A549 (cell line): ENCODE measurements around the gene KHDC1. TPM values are rescaled to one million over a fixed set of nuclear protein-coding genes. Genes with fewer than 3 reads are reported as not detected.

Experiments used
- ATAC-seq, 2 experiments: fragments of 200-7000 bp in 1 of 2; fragments of >200 bp in 1 of 2; cut with Nextera tagmentation in 1 of 2; cut with Tn5 transposase in 1 of 2; 3 replicates each; pipeline versions ENCODE4 v1.8.0 to v1.9.1; 2018 to 2020; ENCODE audit warnings: mild to moderate bottlenecking in 1 of 2, moderate library complexity in 1 of 2
- CTCF ChIA-PET: fragments of 300-600 bp; sonication (Branson Sonifier 250); formaldehyde crosslinking; extraction: SDS; loops from one replicate; lab custom pipeline; 2021; ENCODE audit warnings: antibody characterized with exemption, inconsistent platforms; lab: Yijun Ruan, JAX
- POLR2A ChIA-PET: fragments of 350-600 bp; formaldehyde crosslinking; extraction: SDS; loops from one replicate; lab custom pipeline; 2021; ENCODE audit warnings: antibody characterized with exemption, inconsistent platforms; lab: Yijun Ruan, JAX
- DNase-seq, 2 experiments: peaks; one replicate each; pipeline versions ENCODE4 v3.0.0 to v3.0.0-alpha.2; 2011 to 2016; ENCODE audit warnings: low read depth in 1 of 2, low spot score in 1 of 2
- FAIRE-seq: peaks from 2 replicates; lab custom pipeline; 2011; peaks lifted over from hg19 to GRCh38; lab: Jason Lieb, UNC
- H3K27ac ChIP-seq, 2 experiments: fragments of >200 bp; sonication (Bioruptor Twin); formaldehyde crosslinking; 3 replicates each; pipeline ENCODE4 v1.5.1; 2016 to 2017
- H3K4me1 ChIP-seq: fragments of >200 bp; sonication (Bioruptor Twin); formaldehyde crosslinking; 3 replicates; pipeline ENCODE4 v1.6.1; 2016
- H3K4me2 ChIP-seq: fragments of >200 bp; sonication (Bioruptor Twin); formaldehyde crosslinking; 3 replicates; pipeline ENCODE4 v1.6.1; 2016
- H3K4me3 ChIP-seq: fragments of >200 bp; sonication (Bioruptor Twin); formaldehyde crosslinking; 3 replicates; pipeline ENCODE4 v1.5.1; 2016
- H3K9me3 ChIP-seq: fragments of >200 bp; sonication (Bioruptor Twin); formaldehyde crosslinking; 3 replicates; pipeline ENCODE4 v1.6.1; 2016
- BHLHE40 ChIP-seq: IDR thresholded peaks from 2 replicates; pipeline ENCODE4 v1.6.1; 2012; ENCODE audit warnings: low read depth, low read length, inconsistent platforms
- CBX8 ChIP-seq: fragments of 200-600 bp; sonication (generic); IDR thresholded peaks from 2 replicates; pipeline ENCODE4 v1.6.1; 2016
- EHMT2 ChIP-seq: fragments of 200-600 bp; sonication (generic); IDR thresholded peaks from 2 replicates; pipeline ENCODE4 v1.6.1; 2016; ENCODE audit warnings: antibody characterized with exemption, low read depth, mild to moderate bottlenecking, moderate library complexity
- ESRRA ChIP-seq: fragments of 150-350 bp; IDR thresholded peaks from 2 replicates; pipeline ENCODE4 v1.6.1; 2014; ENCODE audit warnings: mild to moderate bottlenecking, low read length, borderline replicate concordance
- FOSL2 ChIP-seq, 2 experiments: fragments of 450-650 bp in 1 of 2; fragments of >200 bp in 1 of 2; sonication (Bioruptor Twin) in 1 of 2; formaldehyde crosslinking; IDR thresholded peaks; 2 replicates each; pipeline versions ENCODE4 v1.5.0 to v1.6.1; 2016 to 2020; ENCODE audit warnings: mild to moderate bottlenecking in 1 of 2, moderate library complexity in 1 of 2
- HMGXB4 ChIP-seq: fragments of 250-450 bp; sonication (Bioruptor Pico); IDR thresholded peaks from 2 replicates; pipeline ENCODE4 v1.5.0; 2021; ENCODE audit warnings: mild to moderate bottlenecking, moderate library complexity, borderline replicate concordance
- HOXA7 ChIP-seq: fragments of 250-450 bp; sonication (Bioruptor Pico); IDR thresholded peaks from 2 replicates; pipeline ENCODE4 v1.5.0; 2020; ENCODE audit warnings: mild to moderate bottlenecking, moderate library complexity
- KDM1A ChIP-seq: fragments of 200-600 bp; sonication (generic); IDR thresholded peaks from 2 replicates; pipeline ENCODE4 v1.6.1; 2016; ENCODE audit warnings: low read depth, mild to moderate bottlenecking
- MAZ ChIP-seq: fragments of 150-350 bp; IDR thresholded peaks from 2 replicates; pipeline ENCODE4 v1.6.1; 2014; ENCODE audit warnings: antibody characterized with exemption, low read depth, low read length, borderline replicate concordance
- MYC ChIP-seq: IDR thresholded peaks from 2 replicates; pipeline ENCODE4 v1.6.1; 2012; ENCODE audit warnings: mild to moderate bottlenecking, inconsistent platforms, low read length, improper control_type of control experiment, borderline replicate concordance
- NPAS2 ChIP-seq: fragments of 250-450 bp; sonication (Bioruptor Pico); IDR thresholded peaks from 2 replicates; pipeline ENCODE4 v1.8.0; 2022; ENCODE audit warnings: mild to moderate bottlenecking, moderate library complexity, borderline replicate concordance
- PHF8 ChIP-seq: fragments of 200-600 bp; sonication (generic); IDR thresholded peaks from 2 replicates; pipeline ENCODE4 v1.6.1; 2016; ENCODE audit warnings: low read depth, mild to moderate bottlenecking, antibody characterized with exemption, moderate library complexity, borderline replicate concordance
- RFX5 ChIP-seq: fragments of 450-650 bp; IDR thresholded peaks from 2 replicates; pipeline ENCODE4 v1.7.1; 2014; ENCODE audit warnings: antibody characterized with exemption, mild to moderate bottlenecking, moderate library complexity
- TFCP2L1 ChIP-seq: fragments of 250-450 bp; sonication (Bioruptor Pico); IDR thresholded peaks from 2 replicates; pipeline ENCODE4 v1.5.0; 2021; ENCODE audit warnings: mild to moderate bottlenecking
- ZC3H11A ChIP-seq: fragments of 450-650 bp; IDR thresholded peaks from 2 replicates; pipeline ENCODE4 v1.6.1; 2014; ENCODE audit warnings: antibody characterized with exemption, mild to moderate bottlenecking
- ZFP36 ChIP-seq: fragments of 450-650 bp; IDR thresholded peaks from 2 replicates; pipeline ENCODE4 v1.6.1; 2014; ENCODE audit warnings: borderline replicate concordance; ENCODE audit not compliant: partially characterized antibody
- WGBS: methylation state at CpG from one replicate; pipeline ENCODE4 v1.1.6; 2017; ENCODE audit errors: missing lambda C conversion rate; 5-methylcytosine and 5-hydroxymethylcytosine counted together
- polyA plus RNA-seq, 4 experiments: library from polyadenylated mRNA; depleted of rRNA in 3 of 4; stranded (reverse); fragments of >200 nt; fragmentation: RNase III in 1 of 4; extraction: RNeasy Plus Mini Kit Qiagen cat#74134 plus additional on column Dnase treatment in 1 of 4; gene quantifications; 2 replicates in 3 of 4; 3 replicates in 1 of 4; pipeline ENCODE4 v1.2.3, GENCODE V29; 2011 to 2017
- TF ChIP-seq, protein P1 (sequence below): fragments of >200 bp; sonication (Bioruptor Twin); formaldehyde crosslinking; IDR thresholded peaks from 2 replicates; pipeline ENCODE4 v1.6.1; 2016
- TF ChIP-seq, protein P2 (sequence below): fragments of 200-600 bp; sonication (generic); IDR thresholded peaks from 2 replicates; pipeline ENCODE4 v1.6.1; 2016; ENCODE audit warnings: antibody characterized with exemption, mild to moderate bottlenecking, moderate library complexity
- TF ChIP-seq, protein P3 (sequence below): fragments of >200 bp; sonication (Bioruptor Twin); formaldehyde crosslinking; IDR thresholded peaks from 3 replicates; pipeline ENCODE4 v1.5.1; 2016

KHDC1 gene
- polyA plus RNA-seq, 2 of the 4 experiments (the other 2 are of a cell fraction): 4.5 to 5.2 TPM

GRCh38 chr6:73299151-73299971, 36.4 kb upstream of the KHDC1 start:
- Histone ChIP-seq H3K9me3 (no peaks in the 10 kb centered on the region), H3K27ac (no peak overlapping the region), H3K4me3 (no peak overlapping the region)
- FAIRE-seq: no peak
- WGBS: 93% methylated on average over 20 of the region's 50 CpGs
- TF ChIP-seq ZC3H11A (no peak), BHLHE40 (no peak), FOSL2 (IDR thresholded peaks at IDR 0.05) (no peak), FOSL2 (CRISPR knock-in tag; IDR thresholded peaks at IDR 0.05) (no peak), HMGXB4 (CRISPR knock-in tag) (no peak), NPAS2 (CRISPR knock-in tag) (no peak), HOXA7 (no peak), EHMT2 (no peak), TFCP2L1 (CRISPR knock-in tag) (no peak)
- TF ChIP-seq, protein P1, sequence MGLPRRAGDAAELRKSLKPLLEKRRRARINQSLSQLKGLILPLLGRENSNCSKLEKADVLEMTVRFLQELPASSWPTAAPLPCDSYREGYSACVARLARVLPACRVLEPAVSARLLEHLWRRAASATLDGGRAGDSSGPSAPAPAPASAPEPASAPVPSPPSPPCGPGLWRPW: no peak
- TF ChIP-seq, protein P2, sequence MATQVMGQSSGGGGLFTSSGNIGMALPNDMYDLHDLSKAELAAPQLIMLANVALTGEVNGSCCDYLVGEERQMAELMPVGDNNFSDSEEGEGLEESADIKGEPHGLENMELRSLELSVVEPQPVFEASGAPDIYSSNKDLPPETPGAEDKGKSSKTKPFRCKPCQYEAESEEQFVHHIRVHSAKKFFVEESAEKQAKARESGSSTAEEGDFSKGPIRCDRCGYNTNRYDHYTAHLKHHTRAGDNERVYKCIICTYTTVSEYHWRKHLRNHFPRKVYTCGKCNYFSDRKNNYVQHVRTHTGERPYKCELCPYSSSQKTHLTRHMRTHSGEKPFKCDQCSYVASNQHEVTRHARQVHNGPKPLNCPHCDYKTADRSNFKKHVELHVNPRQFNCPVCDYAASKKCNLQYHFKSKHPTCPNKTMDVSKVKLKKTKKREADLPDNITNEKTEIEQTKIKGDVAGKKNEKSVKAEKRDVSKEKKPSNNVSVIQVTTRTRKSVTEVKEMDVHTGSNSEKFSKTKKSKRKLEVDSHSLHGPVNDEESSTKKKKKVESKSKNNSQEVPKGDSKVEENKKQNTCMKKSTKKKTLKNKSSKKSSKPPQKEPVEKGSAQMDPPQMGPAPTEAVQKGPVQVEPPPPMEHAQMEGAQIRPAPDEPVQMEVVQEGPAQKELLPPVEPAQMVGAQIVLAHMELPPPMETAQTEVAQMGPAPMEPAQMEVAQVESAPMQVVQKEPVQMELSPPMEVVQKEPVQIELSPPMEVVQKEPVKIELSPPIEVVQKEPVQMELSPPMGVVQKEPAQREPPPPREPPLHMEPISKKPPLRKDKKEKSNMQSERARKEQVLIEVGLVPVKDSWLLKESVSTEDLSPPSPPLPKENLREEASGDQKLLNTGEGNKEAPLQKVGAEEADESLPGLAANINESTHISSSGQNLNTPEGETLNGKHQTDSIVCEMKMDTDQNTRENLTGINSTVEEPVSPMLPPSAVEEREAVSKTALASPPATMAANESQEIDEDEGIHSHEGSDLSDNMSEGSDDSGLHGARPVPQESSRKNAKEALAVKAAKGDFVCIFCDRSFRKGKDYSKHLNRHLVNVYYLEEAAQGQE: no peak
- TF ChIP-seq, all 56 proteins: peak for 0
- ChIA-PET CTCF (interaction anchor here (1.4 kb wide), 1 partner anchor 13 kb away, joined by 4 read pairs; no protein-coding TSS in a partner anchor), POLR2A (no interaction called here)
- H3K4me1 ChIP-seq: no peaks in the 10 kb centered on the region
- H3K4me2 ChIP-seq: no peak overlapping the region
- ATAC-seq: no peak
- DNase-seq: no peak

- no peak for DNase-seq
- WGBS: 88% methylated on average over 3 of the region's 3 CpGs
- Histone ChIP-seq H3K27ac (no peak overlapping the region), H3K4me3 (no peak overlapping the region), H3K9me3 (no peaks in the 10 kb centered on the region), H3K4me2 (no peak overlapping the region), H3K4me1 (no peaks in the 10 kb centered on the region)
- CTCF ChIA-PET: interaction anchor here (1.7 kb wide), 2 partner anchors 33 to 95 kb away, joined by 5 read pairs; no protein-coding TSS in a partner anchor
- no peak for FAIRE-seq
- no peak for ATAC-seq
- TF ChIP-seq MYC (no peak), MAZ (no peak), ESRRA (no peak), KDM1A (no peak), PHF8 (no peak), ZFP36 (no peak), RFX5 (no peak), CBX8 (no peak)
- TF ChIP-seq, protein P3, sequence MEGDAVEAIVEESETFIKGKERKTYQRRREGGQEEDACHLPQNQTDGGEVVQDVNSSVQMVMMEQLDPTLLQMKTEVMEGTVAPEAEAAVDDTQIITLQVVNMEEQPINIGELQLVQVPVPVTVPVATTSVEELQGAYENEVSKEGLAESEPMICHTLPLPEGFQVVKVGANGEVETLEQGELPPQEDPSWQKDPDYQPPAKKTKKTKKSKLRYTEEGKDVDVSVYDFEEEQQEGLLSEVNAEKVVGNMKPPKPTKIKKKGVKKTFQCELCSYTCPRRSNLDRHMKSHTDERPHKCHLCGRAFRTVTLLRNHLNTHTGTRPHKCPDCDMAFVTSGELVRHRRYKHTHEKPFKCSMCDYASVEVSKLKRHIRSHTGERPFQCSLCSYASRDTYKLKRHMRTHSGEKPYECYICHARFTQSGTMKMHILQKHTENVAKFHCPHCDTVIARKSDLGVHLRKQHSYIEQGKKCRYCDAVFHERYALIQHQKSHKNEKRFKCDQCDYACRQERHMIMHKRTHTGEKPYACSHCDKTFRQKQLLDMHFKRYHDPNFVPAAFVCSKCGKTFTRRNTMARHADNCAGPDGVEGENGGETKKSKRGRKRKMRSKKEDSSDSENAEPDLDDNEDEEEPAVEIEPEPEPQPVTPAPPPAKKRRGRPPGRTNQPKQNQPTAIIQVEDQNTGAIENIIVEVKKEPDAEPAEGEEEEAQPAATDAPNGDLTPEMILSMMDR: no peak
- POLR2A ChIA-PET: no interaction called here
These were observed 30.3 kb upstream of the KHDC1 start for GRCh38 chr6:73293331-73293730.
